HFFc6 (cell line): ENCODE results near the gene CD52. TPM values are rescaled to one million over a fixed set of nuclear protein-coding genes. Genes with fewer than 3 reads are reported as not detected.

Experiments
- DNase-seq: peaks from one replicate; pipeline ENCODE4 v3.0.0-alpha.2; 2018
- H3K27ac Mint-ChIP-seq: 2 replicates; pipeline ENCODE4 v1.8.0; 2020; ENCODE audit warnings: mild to moderate bottlenecking, mixed read lengths
- H3K27me3 Mint-ChIP-seq: 2 replicates; pipeline ENCODE4 v1.8.0; 2021; ENCODE audit warnings: mild to moderate bottlenecking, moderate library complexity, mixed read lengths; ENCODE audit not compliant: insufficient read depth
- H3K36me3 Mint-ChIP-seq: 2 replicates; pipeline ENCODE4 v1.8.0; 2021; ENCODE audit warnings: low read depth, mixed read lengths
- H3K4me1 Mint-ChIP-seq: 2 replicates; pipeline ENCODE4 v1.8.0; 2020; ENCODE audit warnings: low read depth, mixed read lengths
- H3K4me3 Mint-ChIP-seq: 2 replicates; pipeline ENCODE4 v1.8.0; 2020; ENCODE audit warnings: mild to moderate bottlenecking, moderate library complexity, mixed read lengths
- H3K9me3 Mint-ChIP-seq: 2 replicates; pipeline ENCODE4 v1.8.0; 2020; ENCODE audit warnings: mild to moderate bottlenecking, mixed read lengths
- CTCF ChIP-seq: fragments of 200-600 bp; sonication (generic); IDR thresholded peaks from 2 replicates; pipeline ENCODE4 v1.5.0; 2021; ENCODE audit warnings: antibody characterized with exemption, mild to moderate bottlenecking
- total RNA-seq, 6 experiments: library from RNA; stranded (reverse); fragmentation: NEBNext Ultra II Directional; extraction: Animal tissue kit (Norgen Biotek cat#: 25700); gene quantifications; 2 replicates in 1 of 6; 3 replicates in 5 of 6; pipeline ENCODE4 v1.2.3, GENCODE V29; 2021

Gene CD52
- total RNA-seq, 6 experiments from 2014 or later = not detected

GRCh38 chr1:26279456-26280332 lies 38.1 kb upstream of the CD52 start, which contains the start of gene SH3BGRL3:
SH3BGRL3 (plus strand) TSS chr1:26280086; CDS start chr1:26280156, 70 bp downstream.
- peaks cover 3% of the 10 kb centered on the region for H3K27me3 Mint-ChIP-seq
- H3K27ac Mint-ChIP-seq = peak within 1 kb of the TSS; percentile 97
- H3K36me3 Mint-ChIP-seq = peaks cover 30% of the 10 kb centered on the region
- peaks cover 90% of the 10 kb centered on the region for H3K4me1 Mint-ChIP-seq
- DNase-seq = peak; percentile 68
- no peaks in the 10 kb centered on the region for H3K9me3 Mint-ChIP-seq
- peak; percentile 67 for TF ChIP-seq CTCF
- H3K4me3 Mint-ChIP-seq = peak within 1 kb of the TSS; percentile 93

GRCh38 chr1:26280333-26281042 lies 37.3 kb upstream of the CD52 start:
- peak overlapping the region; percentile 93 for H3K4me3 Mint-ChIP-seq
- H3K27me3 Mint-ChIP-seq = peaks cover 3% of the 10 kb centered on the region
- H3K36me3 Mint-ChIP-seq = peaks cover 30% of the 10 kb centered on the region
- DNase-seq = peak; percentile 43
- no peak for TF ChIP-seq CTCF
- H3K9me3 Mint-ChIP-seq = no peaks in the 10 kb centered on the region
- peaks cover 90% of the 10 kb centered on the region for H3K4me1 Mint-ChIP-seq
- peak overlapping the region; percentile 97 for H3K27ac Mint-ChIP-seq

- peak overlapping the region; percentile 93 for H3K4me3 Mint-ChIP-seq
- H3K9me3 Mint-ChIP-seq = no peaks in the 10 kb centered on the region
- DNase-seq = no peak
- H3K27ac Mint-ChIP-seq = peak overlapping the region; percentile 84
- peaks cover 81% of the 10 kb centered on the region for H3K4me1 Mint-ChIP-seq
- TF ChIP-seq CTCF = no peak
- peaks cover 30% of the 10 kb centered on the region for H3K36me3 Mint-ChIP-seq
- H3K27me3 Mint-ChIP-seq = peaks cover 2% of the 10 kb centered on the region
These were observed 36.4 kb upstream of the CD52 start for GRCh38 chr1:26281091-26281958.

- TF ChIP-seq CTCF = no peak
- no peak for DNase-seq
- H3K4me3 Mint-ChIP-seq = peak overlapping the region; percentile 93
- H3K27ac Mint-ChIP-seq = peak overlapping the region; percentile 84
- H3K4me1 Mint-ChIP-seq = peaks cover 77% of the 10 kb centered on the region
- H3K9me3 Mint-ChIP-seq = no peaks in the 10 kb centered on the region
- peaks cover 2% of the 10 kb centered on the region for H3K27me3 Mint-ChIP-seq
- peaks cover 27% of the 10 kb centered on the region for H3K36me3 Mint-ChIP-seq
These were observed 35.8 kb upstream of the CD52 start for GRCh38 chr1:26281971-26282370.

DNA sequence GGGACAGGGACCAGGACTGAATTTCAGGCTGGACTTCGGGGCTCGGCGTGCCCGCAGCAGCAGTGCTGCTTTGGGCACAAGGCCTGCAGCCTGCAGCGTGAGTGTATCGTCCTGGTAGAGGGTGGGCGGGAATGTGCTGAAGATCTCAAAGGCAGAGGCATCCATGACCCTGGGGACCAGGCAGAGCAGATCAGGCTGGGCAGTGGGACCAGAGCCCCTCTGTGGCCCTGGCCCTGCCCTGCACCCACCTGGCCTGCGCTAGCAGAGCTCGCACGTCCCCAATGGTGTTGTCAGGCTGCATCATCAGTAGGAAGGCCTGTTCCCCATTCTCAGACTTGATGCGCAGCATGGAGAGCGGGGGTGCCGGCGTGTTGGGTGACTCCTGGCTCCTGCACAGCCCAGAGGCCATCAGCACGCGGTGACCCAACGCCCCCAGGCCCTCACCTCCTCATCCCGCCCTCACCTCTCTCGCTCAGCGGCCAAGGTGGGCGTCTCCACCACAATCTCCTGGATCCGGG lies 35.3 kb upstream of the CD52 start:
- H3K4me3 Mint-ChIP-seq = peak overlapping the region; percentile 52
- H3K27ac Mint-ChIP-seq = peak overlapping the region; percentile 97
- TF ChIP-seq CTCF = no peak
- peaks cover 2% of the 10 kb centered on the region for H3K27me3 Mint-ChIP-seq
- no peaks in the 10 kb centered on the region for H3K9me3 Mint-ChIP-seq
- peaks cover 25% of the 10 kb centered on the region for H3K36me3 Mint-ChIP-seq
- peaks cover 77% of the 10 kb centered on the region for H3K4me1 Mint-ChIP-seq
- DNase-seq = no peak
